Osteoblast (primary cell): ENCODE measurements around the gene RAD51B. TPM values are rescaled to one million over a fixed set of nuclear protein-coding genes. Genes with fewer than 3 reads are reported as not detected.

Experiments
- DNase-seq: peaks from one replicate; pipeline ENCODE4 v3.0.0; 2011; ENCODE audit warnings: low spot score, mixed read lengths; ENCODE audit not compliant: insufficient read length; ENCODE audit errors: missing footprints
- H2AFZ ChIP-seq: 2 replicates; pipeline ENCODE4 v1.6.0; 2011; ENCODE audit warnings: mild to moderate bottlenecking, low read length
- H3K27ac ChIP-seq: 2 replicates; pipeline ENCODE4 v1.5.1; 2011; ENCODE audit warnings: mild to moderate bottlenecking, low read depth, low read length, moderate library complexity
- H3K27me3 ChIP-seq: 2 replicates; pipeline ENCODE4 v1.6.0; 2012; ENCODE audit warnings: mild to moderate bottlenecking, control low read depth, inconsistent platforms, low read length, moderate library complexity; ENCODE audit not compliant: insufficient read depth
- H3K36me3 ChIP-seq: 2 replicates; pipeline ENCODE4 v1.5.1; 2011; ENCODE audit warnings: mild to moderate bottlenecking, low read length, control low read depth, moderate library complexity; ENCODE audit not compliant: insufficient read depth
- H3K4me1 ChIP-seq: 2 replicates; pipeline ENCODE4 v1.5.1; 2011; ENCODE audit warnings: mild to moderate bottlenecking, low read length, control low read depth, moderate library complexity; ENCODE audit not compliant: insufficient read depth
- H3K4me2 ChIP-seq: 2 replicates; pipeline ENCODE4 v1.6.0; 2011; ENCODE audit warnings: mild to moderate bottlenecking, low read length; ENCODE audit not compliant: insufficient read depth
- H3K4me3 ChIP-seq: fragments of 200-600 bp; sonication (generic); 3 replicates; pipeline ENCODE4 v1.5.1; 2012; ENCODE audit warnings: mild to moderate bottlenecking, low read length, inconsistent platforms; ENCODE audit not compliant: insufficient read depth
- H3K79me2 ChIP-seq: 2 replicates; pipeline ENCODE4 v1.6.0; 2012; ENCODE audit warnings: mild to moderate bottlenecking, low read length, control low read depth, inconsistent platforms; ENCODE audit not compliant: insufficient read depth
- H3K9me3 ChIP-seq: 2 replicates; pipeline ENCODE4 v1.5.1; 2011; ENCODE audit warnings: low read depth, low read length, control low read depth
- H4K20me1 ChIP-seq: 2 replicates; pipeline ENCODE4 v1.6.0; 2012; ENCODE audit warnings: mild to moderate bottlenecking, low read length, control low read depth; ENCODE audit not compliant: insufficient read depth
- total RNA-seq: library from RNA; depleted of rRNA; stranded (reverse); fragments of >200 nt; gene quantifications from 2 replicates; pipeline ENCODE4 v1.2.3, GENCODE V29; 2012
- TF ChIP-seq, protein P1 (sequence below): IDR thresholded peaks from 2 replicates; pipeline ENCODE4 v1.5.1; 2011; ENCODE audit warnings: mild to moderate bottlenecking, low read depth, low read length, moderate library complexity; ENCODE audit errors: extremely low read depth

RAD51B gene
- total RNA-seq, 1 donor: 13.8 TPM

DNA sequence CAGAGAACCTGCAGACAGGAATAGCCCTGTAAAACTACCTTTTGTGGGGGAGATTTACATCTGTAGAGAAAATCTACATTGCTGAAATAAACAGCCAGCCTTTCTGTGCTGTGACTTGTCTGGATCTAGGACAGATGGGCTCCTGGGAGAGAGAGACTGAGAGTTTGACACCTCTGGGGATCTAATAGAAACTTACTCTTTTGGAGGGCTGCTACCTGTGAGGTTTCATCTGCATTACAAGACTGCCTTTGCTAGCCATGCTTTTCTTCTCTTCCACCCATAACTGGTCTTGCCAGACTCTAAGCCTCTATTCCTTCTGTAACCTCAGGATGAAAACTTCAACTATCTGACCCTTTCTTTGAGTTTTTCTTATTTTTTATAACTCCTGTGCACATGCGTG is 520.7 kb downstream of the RAD51B start:
- Histone ChIP-seq H4K20me1 (no peaks in the 10 kb centered on the region), H2AFZ (no peak overlapping the region), H3K9me3 (no peaks in the 10 kb centered on the region), H3K36me3 (no peaks in the 10 kb centered on the region), H3K4me2 (no peak overlapping the region), H3K27ac (no peak overlapping the region), H3K27me3 (no peaks in the 10 kb centered on the region), H3K79me2 (no peaks in the 10 kb centered on the region), H3K4me1 (no peaks in the 10 kb centered on the region), H3K4me3 (no peak overlapping the region)
- no peak for DNase-seq
- TF ChIP-seq, protein P1, sequence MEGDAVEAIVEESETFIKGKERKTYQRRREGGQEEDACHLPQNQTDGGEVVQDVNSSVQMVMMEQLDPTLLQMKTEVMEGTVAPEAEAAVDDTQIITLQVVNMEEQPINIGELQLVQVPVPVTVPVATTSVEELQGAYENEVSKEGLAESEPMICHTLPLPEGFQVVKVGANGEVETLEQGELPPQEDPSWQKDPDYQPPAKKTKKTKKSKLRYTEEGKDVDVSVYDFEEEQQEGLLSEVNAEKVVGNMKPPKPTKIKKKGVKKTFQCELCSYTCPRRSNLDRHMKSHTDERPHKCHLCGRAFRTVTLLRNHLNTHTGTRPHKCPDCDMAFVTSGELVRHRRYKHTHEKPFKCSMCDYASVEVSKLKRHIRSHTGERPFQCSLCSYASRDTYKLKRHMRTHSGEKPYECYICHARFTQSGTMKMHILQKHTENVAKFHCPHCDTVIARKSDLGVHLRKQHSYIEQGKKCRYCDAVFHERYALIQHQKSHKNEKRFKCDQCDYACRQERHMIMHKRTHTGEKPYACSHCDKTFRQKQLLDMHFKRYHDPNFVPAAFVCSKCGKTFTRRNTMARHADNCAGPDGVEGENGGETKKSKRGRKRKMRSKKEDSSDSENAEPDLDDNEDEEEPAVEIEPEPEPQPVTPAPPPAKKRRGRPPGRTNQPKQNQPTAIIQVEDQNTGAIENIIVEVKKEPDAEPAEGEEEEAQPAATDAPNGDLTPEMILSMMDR: no peak

DNA sequence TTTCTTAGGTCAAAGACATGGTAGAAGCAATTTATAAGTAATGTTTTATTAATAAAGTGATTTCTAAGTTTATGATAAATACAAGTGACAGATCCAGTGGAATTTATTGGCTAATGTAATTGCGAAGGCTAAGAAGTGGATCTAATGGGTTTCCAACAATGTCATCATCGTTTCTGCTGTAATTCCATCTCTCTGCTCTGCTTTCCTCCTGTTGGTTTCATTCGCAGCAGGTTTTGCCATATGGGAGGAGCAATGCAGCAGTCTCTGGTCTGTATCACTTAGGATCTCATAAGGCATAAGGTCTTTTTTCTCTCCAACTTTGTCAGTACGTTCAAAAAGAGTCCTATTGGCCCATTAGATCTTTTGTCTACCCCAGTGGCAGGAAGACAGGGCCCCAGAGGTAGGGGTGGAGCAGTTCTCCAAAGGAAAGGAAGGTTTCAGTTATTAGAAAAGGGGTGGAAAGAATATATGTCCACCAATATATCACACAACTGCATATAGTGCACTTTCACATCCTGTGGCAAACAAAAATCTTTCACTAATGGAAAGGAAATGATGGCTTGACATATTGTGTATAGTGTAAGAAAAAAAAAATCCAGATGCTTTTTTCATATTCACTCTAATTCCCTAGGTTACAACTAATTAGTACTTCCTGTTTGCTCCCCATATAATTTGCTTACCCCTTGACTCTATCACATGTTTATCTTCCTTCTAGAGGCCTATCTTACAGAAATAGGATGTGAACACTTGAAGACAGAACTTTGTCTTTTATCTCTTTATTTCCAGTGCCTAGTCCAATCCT is 522.0 kb downstream of the RAD51B start:
- Histone ChIP-seq H3K79me2 (no peaks in the 10 kb centered on the region), H3K4me1 (no peaks in the 10 kb centered on the region), H3K27ac (no peak overlapping the region), H3K4me3 (no peak overlapping the region), H3K27me3 (no peaks in the 10 kb centered on the region), H3K4me2 (no peak overlapping the region), H2AFZ (no peak overlapping the region), H3K9me3 (no peaks in the 10 kb centered on the region), H4K20me1 (no peaks in the 10 kb centered on the region), H3K36me3 (no peaks in the 10 kb centered on the region)
- TF ChIP-seq, protein P1: no peak
- no peak for DNase-seq

DNA sequence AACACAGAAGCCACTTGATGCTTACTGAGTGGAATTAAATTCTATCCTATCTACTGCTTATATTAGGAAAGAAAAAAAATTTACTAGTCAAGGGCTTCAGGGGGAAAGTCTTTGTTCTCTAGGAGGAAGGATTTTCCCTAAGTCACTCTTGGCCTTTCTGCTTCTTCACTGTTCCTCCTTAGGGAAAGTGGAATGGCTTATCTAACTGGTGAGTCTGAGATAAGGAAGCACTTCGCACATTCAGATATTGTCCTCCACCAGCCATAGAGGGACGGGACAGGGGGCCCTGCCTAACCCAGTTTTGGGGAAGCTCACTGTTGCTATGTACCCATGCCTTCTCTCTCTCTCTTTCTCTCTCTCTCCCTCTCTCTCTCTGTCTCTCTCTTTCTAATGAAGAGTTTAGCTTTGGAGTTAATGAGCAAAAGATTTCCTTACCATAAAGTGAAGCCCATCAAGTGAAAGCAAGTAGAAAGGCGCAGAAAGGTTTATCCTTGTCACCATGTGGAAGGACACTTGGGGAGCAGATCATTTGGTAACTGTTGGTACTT is 522.7 kb downstream of the RAD51B start:
- no peak overlapping the region for H3K4me2 ChIP-seq
- TF ChIP-seq, protein P1: no peak
- no peaks in the 10 kb centered on the region for H4K20me1 ChIP-seq
- no peak overlapping the region for H3K27ac ChIP-seq
- H3K36me3 ChIP-seq: no peaks in the 10 kb centered on the region
- H3K9me3 ChIP-seq: no peaks in the 10 kb centered on the region
- H3K27me3 ChIP-seq: no peaks in the 10 kb centered on the region
- H3K4me1 ChIP-seq: no peaks in the 10 kb centered on the region
- no peak overlapping the region for H3K4me3 ChIP-seq
- H2AFZ ChIP-seq: no peak overlapping the region
- no peak for DNase-seq
- no peaks in the 10 kb centered on the region for H3K79me2 ChIP-seq

DNA sequence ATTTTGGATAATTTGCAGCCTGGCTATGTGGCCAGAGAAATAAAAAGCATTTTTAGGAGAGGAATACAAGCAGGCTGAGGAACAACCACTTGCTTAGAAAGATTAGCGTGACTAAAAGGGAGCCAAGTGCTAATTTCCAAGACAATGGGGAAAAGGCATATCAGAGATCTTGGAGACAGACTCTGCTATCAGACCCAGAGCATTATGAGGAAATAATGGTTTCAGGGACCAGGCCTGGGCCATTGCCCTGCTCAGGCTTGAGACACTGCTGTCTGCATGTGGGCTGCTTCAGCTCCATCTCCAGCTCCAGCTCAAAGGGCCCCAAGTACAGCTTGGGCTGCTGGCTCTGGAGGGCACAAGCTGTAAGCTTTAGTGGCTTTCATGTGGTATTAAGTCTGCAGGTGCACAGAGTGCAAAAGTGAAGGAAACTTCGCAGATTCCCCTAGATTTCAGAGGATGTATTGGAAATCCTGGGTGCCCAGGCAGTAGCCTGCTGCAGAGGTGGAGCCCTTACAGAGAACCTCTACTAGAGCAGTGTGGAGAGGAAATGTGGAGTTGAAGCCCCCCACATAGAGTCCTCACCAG is 524.0 kb downstream of the RAD51B start:
- DNase-seq: no peak
- H4K20me1 ChIP-seq: no peaks in the 10 kb centered on the region
- no peak overlapping the region for H2AFZ ChIP-seq
- H3K27ac ChIP-seq: no peak overlapping the region
- no peaks in the 10 kb centered on the region for H3K4me1 ChIP-seq
- no peaks in the 10 kb centered on the region for H3K36me3 ChIP-seq
- TF ChIP-seq, protein P1: no peak
- H3K79me2 ChIP-seq: no peaks in the 10 kb centered on the region
- H3K9me3 ChIP-seq: no peaks in the 10 kb centered on the region
- H3K4me2 ChIP-seq: no peak overlapping the region
- no peak overlapping the region for H3K4me3 ChIP-seq
- no peaks in the 10 kb centered on the region for H3K27me3 ChIP-seq
